Measurements from ENCODE around the gene SELENOV. TPM values are rescaled to one million over a fixed set of nuclear protein-coding genes. Genes with fewer than 3 reads are reported as not detected.
A peak's percentile ranks its signal among the peaks of the same experiment; 100 is the strongest.

Gene SELENOV
- total and polyA plus RNA-seq, 9 of the 15 experiments (the other 6 are each of a cell fraction or from before 2014, with no cell fraction given) = 0.04 to 0.09 (median 0.06) TPM; not detected in 4

- TF ChIP-seq, protein P1, sequence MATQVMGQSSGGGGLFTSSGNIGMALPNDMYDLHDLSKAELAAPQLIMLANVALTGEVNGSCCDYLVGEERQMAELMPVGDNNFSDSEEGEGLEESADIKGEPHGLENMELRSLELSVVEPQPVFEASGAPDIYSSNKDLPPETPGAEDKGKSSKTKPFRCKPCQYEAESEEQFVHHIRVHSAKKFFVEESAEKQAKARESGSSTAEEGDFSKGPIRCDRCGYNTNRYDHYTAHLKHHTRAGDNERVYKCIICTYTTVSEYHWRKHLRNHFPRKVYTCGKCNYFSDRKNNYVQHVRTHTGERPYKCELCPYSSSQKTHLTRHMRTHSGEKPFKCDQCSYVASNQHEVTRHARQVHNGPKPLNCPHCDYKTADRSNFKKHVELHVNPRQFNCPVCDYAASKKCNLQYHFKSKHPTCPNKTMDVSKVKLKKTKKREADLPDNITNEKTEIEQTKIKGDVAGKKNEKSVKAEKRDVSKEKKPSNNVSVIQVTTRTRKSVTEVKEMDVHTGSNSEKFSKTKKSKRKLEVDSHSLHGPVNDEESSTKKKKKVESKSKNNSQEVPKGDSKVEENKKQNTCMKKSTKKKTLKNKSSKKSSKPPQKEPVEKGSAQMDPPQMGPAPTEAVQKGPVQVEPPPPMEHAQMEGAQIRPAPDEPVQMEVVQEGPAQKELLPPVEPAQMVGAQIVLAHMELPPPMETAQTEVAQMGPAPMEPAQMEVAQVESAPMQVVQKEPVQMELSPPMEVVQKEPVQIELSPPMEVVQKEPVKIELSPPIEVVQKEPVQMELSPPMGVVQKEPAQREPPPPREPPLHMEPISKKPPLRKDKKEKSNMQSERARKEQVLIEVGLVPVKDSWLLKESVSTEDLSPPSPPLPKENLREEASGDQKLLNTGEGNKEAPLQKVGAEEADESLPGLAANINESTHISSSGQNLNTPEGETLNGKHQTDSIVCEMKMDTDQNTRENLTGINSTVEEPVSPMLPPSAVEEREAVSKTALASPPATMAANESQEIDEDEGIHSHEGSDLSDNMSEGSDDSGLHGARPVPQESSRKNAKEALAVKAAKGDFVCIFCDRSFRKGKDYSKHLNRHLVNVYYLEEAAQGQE (IDR thresholded peaks at IDR 0.05; ENCODE audit: borderline replicate concordance) = peak; percentile 10; the same call in 1 of the 2 replicates
- TF ChIP-seq, protein P1 (CRISPR knock-in tag; IDR thresholded peaks at IDR 0.05; ENCODE audit: low read depth) = no peak
- TF ChIP-seq EGR1 (conservative IDR thresholded peaks at IDR 0.05) = no peak
- no peak for TF ChIP-seq MAZ (CRISPR knock-in tag; conservative IDR thresholded peaks at IDR 0.05 in 1 of 2, IDR thresholded peaks at IDR 0.05 in 1 of 2)
- TF ChIP-seq PTRF (tag; IDR thresholded peaks at IDR 0.05) = no peak
- TF ChIP-seq FOXK2 (conservative IDR thresholded peaks at IDR 0.05 in 1 of 2, IDR thresholded peaks at IDR 0.05 in 1 of 2; ENCODE audit: low read depth in 2 of 2) = no peak
- TF ChIP-seq CAMTA2 (CRISPR knock-in tag; conservative IDR thresholded peaks at IDR 0.05) = no peak
- no peak for TF ChIP-seq CCAR2 (IDR thresholded peaks at IDR 0.05; ENCODE audit: low read depth, low read length)
- peak in 2 of 3 experiments; percentile 6 to 32; a peak in 2 of 6 replicates for TF ChIP-seq CTCF (IDR thresholded peaks at IDR 0.05 in 2 of 3, conservative IDR thresholded peaks at IDR 0.05 in 1 of 3; ENCODE audit: insufficient read depth in 2 of 3, low read depth in 1 of 3, low read length in 3 of 3)
- TF ChIP-seq FOXM1 (IDR thresholded peaks at IDR 0.05; ENCODE audit: low read depth) = no peak
- no peak for TF ChIP-seq FOXM1 (CRISPR knock-in tag; IDR thresholded peaks at IDR 0.05; ENCODE audit: low read depth)
- no peak for TF ChIP-seq KDM4B (IDR thresholded peaks at IDR 0.05; ENCODE audit: borderline replicate concordance in 2 of 2, low read depth in 1 of 2)
- TF ChIP-seq TEAD2 (tag; IDR thresholded peaks at IDR 0.05) = no peak
- TF ChIP-seq, protein P2, sequence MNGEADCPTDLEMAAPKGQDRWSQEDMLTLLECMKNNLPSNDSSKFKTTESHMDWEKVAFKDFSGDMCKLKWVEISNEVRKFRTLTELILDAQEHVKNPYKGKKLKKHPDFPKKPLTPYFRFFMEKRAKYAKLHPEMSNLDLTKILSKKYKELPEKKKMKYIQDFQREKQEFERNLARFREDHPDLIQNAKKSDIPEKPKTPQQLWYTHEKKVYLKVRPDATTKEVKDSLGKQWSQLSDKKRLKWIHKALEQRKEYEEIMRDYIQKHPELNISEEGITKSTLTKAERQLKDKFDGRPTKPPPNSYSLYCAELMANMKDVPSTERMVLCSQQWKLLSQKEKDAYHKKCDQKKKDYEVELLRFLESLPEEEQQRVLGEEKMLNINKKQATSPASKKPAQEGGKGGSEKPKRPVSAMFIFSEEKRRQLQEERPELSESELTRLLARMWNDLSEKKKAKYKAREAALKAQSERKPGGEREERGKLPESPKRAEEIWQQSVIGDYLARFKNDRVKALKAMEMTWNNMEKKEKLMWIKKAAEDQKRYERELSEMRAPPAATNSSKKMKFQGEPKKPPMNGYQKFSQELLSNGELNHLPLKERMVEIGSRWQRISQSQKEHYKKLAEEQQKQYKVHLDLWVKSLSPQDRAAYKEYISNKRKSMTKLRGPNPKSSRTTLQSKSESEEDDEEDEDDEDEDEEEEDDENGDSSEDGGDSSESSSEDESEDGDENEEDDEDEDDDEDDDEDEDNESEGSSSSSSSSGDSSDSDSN (IDR thresholded peaks at IDR 0.05; ENCODE audit: borderline replicate concordance in 1 of 2, low read depth in 2 of 2, low read length in 2 of 2) = no peak
- TF ChIP-seq SMAD2 (IDR thresholded peaks at IDR 0.05; ENCODE audit: low read depth, low read length) = no peak
These were observed at the start of gene SELENOV (continued) for GRCh38 chr19:39514840-39515550.

All from K562 (cell line).